Natural killer cell treated with Interleukin-12 subunit alpha and Interleukin-12 subunit beta and Interleukin-15 and Interleukin-18, amount 100 ng/mL, for 72 hours (primary cell): ENCODE results near the gene CTSO. TPM values are rescaled to one million over a fixed set of nuclear protein-coding genes. Genes with fewer than 3 reads are reported as not detected.

Experiments used
- ATAC-seq, 2 donors: fragments of 150-1000 bp; cut with Tn5 transposase in 1 of 2; sonication (Bioruptor Pico), chemical (Tn5 transposase) in 1 of 2; 2 replicates each; pipeline ENCODE4 v1.10.0; 2021
- DNase-seq: peaks from one replicate; pipeline ENCODE4 v3.0.0; 2022; ENCODE audit warnings: low spot score
- H3K27ac Mint-ChIP-seq, 2 donors: 1 replicate in 1 of 2; 2 replicates in 1 of 2; pipeline ENCODE4 v1.8.0; 2022; ENCODE audit warnings: mixed read lengths in 2 of 2, mild to moderate bottlenecking in 1 of 2, moderate library complexity in 1 of 2
- H3K27me3 Mint-ChIP-seq, 2 donors: 1 replicate in 1 of 2; 2 replicates in 1 of 2; pipeline ENCODE4 v1.8.0; 2022; ENCODE audit warnings: mixed read lengths in 2 of 2
- H3K36me3 Mint-ChIP-seq: one replicate; pipeline ENCODE4 v1.8.0; 2022; ENCODE audit warnings: mixed read lengths
- H3K4me1 Mint-ChIP-seq, 2 donors: 1 replicate in 1 of 2; 2 replicates in 1 of 2; pipeline ENCODE4 v1.8.0; 2022; ENCODE audit warnings: low read depth in 2 of 2, mixed read lengths in 2 of 2, mild to moderate bottlenecking in 1 of 2
- H3K4me3 Mint-ChIP-seq: one replicate; pipeline ENCODE4 v1.8.0; 2022; ENCODE audit warnings: mixed read lengths
- H3K9me3 Mint-ChIP-seq: 2 replicates; pipeline ENCODE4 v1.8.0; 2022; ENCODE audit warnings: mixed read lengths
- total RNA-seq, 2 donors: library from RNA; stranded (reverse); gene quantifications; one replicate each; pipeline ENCODE4 v1.2.3, GENCODE V29; 2022

CTSO gene
- total RNA-seq, 2 donors from 2014 or later: 1.3 to 5.8 TPM

- no peak overlapping the region for H3K4me3 Mint-ChIP-seq
These were observed 66.6 kb downstream of the CTSO start for GRCh38 chr4:155887045-155887444.

GRCh38 chr4:155885666-155886065, 68.0 kb downstream of the CTSO start:
- DNase-seq: no peak
- Mint-ChIP-seq H3K27ac (no peak overlapping the region), H3K4me1 (no peaks in the 10 kb centered on the region), H3K27me3 (peaks cover 0 to 5% of the 10 kb centered on the region in 2 donors), H3K4me3 (no peak overlapping the region), H3K36me3 (no peaks in the 10 kb centered on the region), H3K9me3 (peaks cover 4% of the 10 kb centered on the region)
- no peak for ATAC-seq

More at GRCh38 chr4:155887045-155887444, 66.6 kb downstream of the CTSO start:
- H3K4me1 Mint-ChIP-seq: no peaks in the 10 kb centered on the region
- no peaks in the 10 kb centered on the region for H3K36me3 Mint-ChIP-seq
- DNase-seq (no peak), ATAC-seq (no peak)
- peaks cover 4% of the 10 kb centered on the region for H3K9me3 Mint-ChIP-seq
- H3K27me3 Mint-ChIP-seq: peaks cover 0 to 5% of the 10 kb centered on the region in 2 donors
- H3K27ac Mint-ChIP-seq: no peak overlapping the region

GRCh38 chr4:155883895-155884294, 69.8 kb downstream of the CTSO start:
- ATAC-seq: no peak
- no peak for DNase-seq
- Mint-ChIP-seq H3K27ac (no peak overlapping the region), H3K27me3 (peaks cover 0 to 3% of the 10 kb centered on the region in 2 donors), H3K36me3 (no peaks in the 10 kb centered on the region), H3K4me3 (no peak overlapping the region), H3K9me3 (peaks cover 4% of the 10 kb centered on the region), H3K4me1 (no peaks in the 10 kb centered on the region)

- DNase-seq (no peak), ATAC-seq (no peak)
- no peak overlapping the region for H3K4me3 Mint-ChIP-seq
- peaks cover 7% of the 10 kb centered on the region for H3K9me3 Mint-ChIP-seq
- no peak overlapping the region for H3K27ac Mint-ChIP-seq
- no peaks in the 10 kb centered on the region for H3K4me1 Mint-ChIP-seq
- H3K27me3 Mint-ChIP-seq: peaks cover 0 to 3% of the 10 kb centered on the region in 2 donors
- no peaks in the 10 kb centered on the region for H3K36me3 Mint-ChIP-seq
These were observed 72.1 kb downstream of the CTSO start for GRCh38 chr4:155881555-155881954.

GRCh38 chr4:155879767-155880166, 73.9 kb downstream of the CTSO start:
- Mint-ChIP-seq H3K27ac (no peak overlapping the region), H3K4me3 (no peak overlapping the region), H3K9me3 (peaks cover 7% of the 10 kb centered on the region), H3K4me1 (no peaks in the 10 kb centered on the region), H3K36me3 (peaks cover 4% of the 10 kb centered on the region), H3K27me3 (peaks cover 0 to 3% of the 10 kb centered on the region in 2 donors)
- ATAC-seq: no peak
- no peak for DNase-seq

GRCh38 chr4:155878611-155879010, 75.1 kb downstream of the CTSO start:
- Mint-ChIP-seq H3K4me1 (no peaks in the 10 kb centered on the region), H3K36me3 (peaks cover 4% of the 10 kb centered on the region), H3K27me3 (no peaks in the 10 kb centered on the region), H3K9me3 (peaks cover 3% of the 10 kb centered on the region), H3K4me3 (no peak overlapping the region), H3K27ac (no peak overlapping the region)
- ATAC-seq (no peak), DNase-seq (no peak)

- Mint-ChIP-seq H3K9me3 (peaks cover 3% of the 10 kb centered on the region), H3K4me3 (no peak overlapping the region), H3K27me3 (no peaks in the 10 kb centered on the region), H3K4me1 (no peaks in the 10 kb centered on the region), H3K36me3 (peaks cover 4% of the 10 kb centered on the region), H3K27ac (no peak overlapping the region)
- DNase-seq (no peak), ATAC-seq (no peak)
These were observed 75.7 kb downstream of the CTSO start for GRCh38 chr4:155877971-155878370.

- ATAC-seq: no peak
- H3K9me3 Mint-ChIP-seq: peaks cover 3% of the 10 kb centered on the region
- no peak overlapping the region for H3K27ac Mint-ChIP-seq
These were observed 77.8 kb downstream of the CTSO start for GRCh38 chr4:155875878-155876277.

More at GRCh38 chr4:155875878-155876277, 77.8 kb downstream of the CTSO start:
- Mint-ChIP-seq H3K4me3 (no peak overlapping the region), H3K4me1 (no peaks in the 10 kb centered on the region), H3K27me3 (no peaks in the 10 kb centered on the region), H3K36me3 (peaks cover 4% of the 10 kb centered on the region)
- no peak for DNase-seq

Other genes starting within 250 kb of the CTSO start
- gene GUCY1B1, start 194.8 kb downstream of the CTSO start, total RNA-seq: 1 to 10 TPM in 1 of 2 donors, under 1 TPM in 1; 0.33 to 2.3 TPM
- not detected for gene ASIC5, start 87.6 kb downstream of the CTSO start, total RNA-seq
- not detected for gene TDO2, start 50.2 kb downstream of the CTSO start, total RNA-seq